OCI-LY3 (cell line): ENCODE data around the gene RRAS2.

Experiments used
- EZH2phosphoT487 ChIP-seq: fragments of 200-600 bp; shearing (Covaris generic); IDR thresholded peaks from 2 replicates; pipeline ENCODE4 v1.6.1; 2018; ENCODE audit warnings: antibody characterized with exemption, mixed run types, low read depth
- TF ChIP-seq, protein P1 (sequence below): fragments of 200-600, 300-600 bp; sonication (generic); IDR thresholded peaks from 2 replicates; pipeline ENCODE4 v1.5.1; 2014; ENCODE audit warnings: antibody characterized with exemption, low read length, low read depth

DNA sequence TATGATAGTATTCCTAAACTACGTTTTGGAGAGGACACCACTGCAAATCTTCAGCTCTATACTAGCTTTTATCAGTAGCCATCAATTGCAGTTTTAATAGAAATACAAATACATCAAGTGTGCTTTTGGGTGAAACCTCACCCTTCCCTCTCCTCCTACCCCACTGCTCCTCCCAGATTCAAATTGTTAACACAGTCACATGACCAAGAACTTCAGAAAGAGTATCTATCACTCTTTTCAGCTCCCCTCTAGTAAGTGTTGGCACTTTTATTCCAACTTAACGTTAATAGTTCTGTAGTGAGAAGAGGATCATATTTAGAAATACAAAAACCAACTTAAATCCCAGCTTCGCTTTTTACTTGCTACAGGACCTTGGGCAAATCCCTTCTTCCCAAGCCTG, 17.0 kb downstream of the RRAS2 start:
- TF ChIP-seq, protein P1, sequence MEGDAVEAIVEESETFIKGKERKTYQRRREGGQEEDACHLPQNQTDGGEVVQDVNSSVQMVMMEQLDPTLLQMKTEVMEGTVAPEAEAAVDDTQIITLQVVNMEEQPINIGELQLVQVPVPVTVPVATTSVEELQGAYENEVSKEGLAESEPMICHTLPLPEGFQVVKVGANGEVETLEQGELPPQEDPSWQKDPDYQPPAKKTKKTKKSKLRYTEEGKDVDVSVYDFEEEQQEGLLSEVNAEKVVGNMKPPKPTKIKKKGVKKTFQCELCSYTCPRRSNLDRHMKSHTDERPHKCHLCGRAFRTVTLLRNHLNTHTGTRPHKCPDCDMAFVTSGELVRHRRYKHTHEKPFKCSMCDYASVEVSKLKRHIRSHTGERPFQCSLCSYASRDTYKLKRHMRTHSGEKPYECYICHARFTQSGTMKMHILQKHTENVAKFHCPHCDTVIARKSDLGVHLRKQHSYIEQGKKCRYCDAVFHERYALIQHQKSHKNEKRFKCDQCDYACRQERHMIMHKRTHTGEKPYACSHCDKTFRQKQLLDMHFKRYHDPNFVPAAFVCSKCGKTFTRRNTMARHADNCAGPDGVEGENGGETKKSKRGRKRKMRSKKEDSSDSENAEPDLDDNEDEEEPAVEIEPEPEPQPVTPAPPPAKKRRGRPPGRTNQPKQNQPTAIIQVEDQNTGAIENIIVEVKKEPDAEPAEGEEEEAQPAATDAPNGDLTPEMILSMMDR, result no peak
- TF ChIP-seq EZH2phosphoT487, result no peak
